Fibroblast of villous mesenchyme (primary cell): ENCODE measurements around the gene HNRNPA1. TPM values are rescaled to one million over a fixed set of nuclear protein-coding genes. Genes with fewer than 3 reads are reported as not detected.

Source experiments
- DNase-seq: peaks from one replicate; pipeline ENCODE4 v3.0.0-alpha.2; 2010; ENCODE audit warnings: low read depth
- H3K4me3 ChIP-seq: 2 replicates; pipeline ENCODE4 v1.5.1; 2011; ENCODE audit warnings: low read depth, mild to moderate bottlenecking, low read length
- small RNA-seq: library from RNA; depleted of rRNA; stranded (forward); fragments of <200 nt; gene quantifications from one replicate; pipeline ENCODE3, GENCODE V24; 2012
- total RNA-seq: library from RNA; depleted of rRNA; stranded (reverse); fragments of >200 nt; gene quantifications from 2 replicates; pipeline ENCODE4 v1.2.3, GENCODE V29; 2012
- TF ChIP-seq, protein P1 (sequence below): IDR thresholded peaks from 2 replicates; pipeline ENCODE4 v1.5.1; 2012; ENCODE audit warnings: low read depth, mild to moderate bottlenecking, low read length; ENCODE audit not compliant: insufficient read depth

HNRNPA1 gene
- total RNA-seq, 1 donor, result 251 TPM

- H3K4me3 ChIP-seq, result no peak overlapping the region
- TF ChIP-seq, protein P1, sequence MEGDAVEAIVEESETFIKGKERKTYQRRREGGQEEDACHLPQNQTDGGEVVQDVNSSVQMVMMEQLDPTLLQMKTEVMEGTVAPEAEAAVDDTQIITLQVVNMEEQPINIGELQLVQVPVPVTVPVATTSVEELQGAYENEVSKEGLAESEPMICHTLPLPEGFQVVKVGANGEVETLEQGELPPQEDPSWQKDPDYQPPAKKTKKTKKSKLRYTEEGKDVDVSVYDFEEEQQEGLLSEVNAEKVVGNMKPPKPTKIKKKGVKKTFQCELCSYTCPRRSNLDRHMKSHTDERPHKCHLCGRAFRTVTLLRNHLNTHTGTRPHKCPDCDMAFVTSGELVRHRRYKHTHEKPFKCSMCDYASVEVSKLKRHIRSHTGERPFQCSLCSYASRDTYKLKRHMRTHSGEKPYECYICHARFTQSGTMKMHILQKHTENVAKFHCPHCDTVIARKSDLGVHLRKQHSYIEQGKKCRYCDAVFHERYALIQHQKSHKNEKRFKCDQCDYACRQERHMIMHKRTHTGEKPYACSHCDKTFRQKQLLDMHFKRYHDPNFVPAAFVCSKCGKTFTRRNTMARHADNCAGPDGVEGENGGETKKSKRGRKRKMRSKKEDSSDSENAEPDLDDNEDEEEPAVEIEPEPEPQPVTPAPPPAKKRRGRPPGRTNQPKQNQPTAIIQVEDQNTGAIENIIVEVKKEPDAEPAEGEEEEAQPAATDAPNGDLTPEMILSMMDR, result no peak
- no peak for DNase-seq
These were observed 49.2 kb downstream of the HNRNPA1 start for GRCh38 chr12:54329759-54330158.

DNA sequence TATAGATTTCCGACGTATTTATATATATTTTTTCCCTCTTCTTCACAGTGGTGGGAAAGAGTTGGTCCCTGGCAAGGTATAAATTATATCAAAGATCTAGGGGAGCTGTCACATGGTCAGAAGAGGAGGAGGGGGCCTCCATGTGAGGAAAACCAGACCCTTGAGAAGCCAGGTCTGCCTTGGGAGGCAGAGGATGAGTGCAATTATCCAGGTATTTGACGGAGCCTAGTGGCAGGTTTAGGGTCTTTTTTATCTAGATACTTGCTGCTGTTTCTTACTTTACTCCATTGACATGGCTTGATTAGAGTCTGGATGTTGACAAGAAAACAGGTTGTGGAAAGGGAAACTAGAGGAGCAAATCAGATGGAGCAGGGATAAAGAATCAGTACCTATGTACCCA is 49.9 kb downstream of the HNRNPA1 start:
- no peak overlapping the region for H3K4me3 ChIP-seq
- TF ChIP-seq, protein P1, result no peak
- no peak for DNase-seq

DNA sequence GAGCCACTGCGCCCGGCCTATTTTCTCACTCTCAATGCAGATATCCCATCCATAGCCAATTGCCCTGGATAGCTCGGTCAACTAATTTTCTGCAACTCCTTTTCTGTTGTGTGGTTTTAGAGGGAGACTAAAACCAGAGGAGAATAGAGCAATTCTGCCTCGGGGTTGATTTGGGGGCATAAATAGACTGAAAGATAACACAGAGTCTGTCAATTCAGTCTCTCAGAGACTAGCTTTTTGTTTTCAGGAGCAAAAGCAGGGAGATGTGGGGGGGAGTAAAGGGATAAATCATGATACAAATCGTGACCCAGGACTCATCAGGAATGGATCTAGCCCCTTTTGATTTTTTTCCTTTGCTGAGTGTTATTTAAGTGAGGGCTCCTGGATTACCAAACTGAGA is 50.9 kb downstream of the HNRNPA1 start:
- no peak overlapping the region for H3K4me3 ChIP-seq
- TF ChIP-seq, protein P1, result no peak
- no peak for DNase-seq

- DNase-seq, result no peak
- H3K4me3 ChIP-seq, result no peak overlapping the region
- TF ChIP-seq, protein P1, result no peak
These were observed 53.0 kb downstream of the HNRNPA1 start for GRCh38 chr12:54333420-54334034.

Small RNA genes lying within 50 kb of the gene (small RNA-seq; reads per million reads assigned to genes)
- gene RN7SL390P (not detected), gene RNU6-950P (not detected)

Other genes starting within 250 kb of the HNRNPA1 start
- 0.43 and 1.3 TPM in 2 replicates for gene HOXC5, start 247.7 kb upstream of the HNRNPA1 start, total RNA-seq
- under 0.01 and 1.6 TPM in 2 replicates for gene HOXC4, start 226.9 kb upstream of the HNRNPA1 start, total RNA-seq
- 25.4 and 29.4 TPM in 2 replicates for gene SMUG1, start 91.7 kb upstream of the HNRNPA1 start, total RNA-seq
- 50.9 and 68.7 TPM in 2 replicates for gene CBX5, start 604 bp upstream of the HNRNPA1 start, total RNA-seq
- gene NFE2, start 20.3 kb downstream of the HNRNPA1 start, total RNA-seq, result under 0.01 and 0.43 TPM in 2 replicates
- 95.0 and 139 TPM in 2 replicates for gene COPZ1, start 44.4 kb downstream of the HNRNPA1 start, total RNA-seq
- gene GPR84, start 83.8 kb downstream of the HNRNPA1 start, total RNA-seq, result not detected in 2 replicates
- gene ZNF385A, start 104.0 kb downstream of the HNRNPA1 start, total RNA-seq, result 1.3 and 2.2 TPM in 2 replicates
- gene ITGA5, start 138.5 kb downstream of the HNRNPA1 start, total RNA-seq, result 431 and 438 TPM in 2 replicates
- gene GTSF1, start 192.9 kb downstream of the HNRNPA1 start, total RNA-seq, result 1.7 and 3.5 TPM in 2 replicates
- not detected in 2 replicates for gene NCKAP1L, start 217.0 kb downstream of the HNRNPA1 start, total RNA-seq